Smooth muscle cell of the umbilical artery (primary cell): ENCODE data around the gene GHRH. TPM values are rescaled to one million over a fixed set of nuclear protein-coding genes. Genes with fewer than 3 reads are reported as not detected.

Experiments used
- total RNA-seq: library from RNA; depleted of rRNA; stranded (reverse); fragments of >200 nt; gene quantifications from 2 replicates; pipeline ENCODE4 v1.2.3, GENCODE V29; 2014

GHRH gene
- not detected in 2 replicates for total RNA-seq

GRCh38 chr20:37261714-37262113 lies at the start of gene GHRH:
Gene GHRH, minus strand, starts transcription at chr20:37261814. Its CDS starts 4,925 bp downstream, at chr20:37256889.

Other genes starting within 250 kb of the GHRH start
- 3.3 and 11.4 TPM in 2 replicates for gene RBL1, start 165.8 kb downstream of the GHRH start, total RNA-seq
- 530 and 602 TPM in 2 replicates for gene RPN2, start 82.5 kb downstream of the GHRH start, total RNA-seq
- gene MROH8, start 82.3 kb downstream of the GHRH start, total RNA-seq, result 0.89 and 1.2 TPM in 2 replicates
- 20.2 and 33.5 TPM in 2 replicates for gene MANBAL, start 27.8 kb upstream of the GHRH start, total RNA-seq
- 18.7 and 40.4 TPM in 2 replicates for gene SRC, start 84.3 kb upstream of the GHRH start, total RNA-seq